DMS114 treated with DMSO at 0.1 percent for 48 hours (cell line): Measurements from ENCODE around the gene NCKAP1.
"Not testable (repeated sequence)": the region's sequence is repeated elsewhere in the genome, so short reads cannot be mapped to it uniquely, and the experiment has no call there.

Experiments
- DNase-seq: peaks from one replicate; lab custom pipeline; 2025; ENCODE audit not compliant: unreplicated experiment; lab: John Stamatoyannopoulos, UW

NCKAP1 gene

GRCh38 chr2:183001948-183002347 lies 36.3 kb downstream of the NCKAP1 start:
- no peak for DNase-seq

GRCh38 chr2:183000846-183001245 lies 37.4 kb downstream of the NCKAP1 start:
- no peak for DNase-seq

GRCh38 chr2:182999348-183000028 lies 38.8 kb downstream of the NCKAP1 start:
- no peak for DNase-seq

GRCh38 chr2:182994228-182994912 lies 43.9 kb downstream of the NCKAP1 start:
- DNase-seq = no peak

- DNase-seq = no peak
Observed at GRCh38 chr2:182982941-182983340, 55.3 kb downstream of the NCKAP1 start.

- not testable (repeated sequence) for DNase-seq
Observed at GRCh38 chr2:182981475-182981874, 56.8 kb downstream of the NCKAP1 start.

GRCh38 chr2:182980652-182981051 lies 57.6 kb downstream of the NCKAP1 start:
- DNase-seq = no peak

- DNase-seq = peak; percentile 63
Observed at GRCh38 chr2:182980115-182980514, 58.1 kb downstream of the NCKAP1 start.

GRCh38 chr2:182977463-182977862 lies 60.8 kb downstream of the NCKAP1 start:
- no peak for DNase-seq

GRCh38 chr2:182973441-182974352 lies 64.6 kb downstream of the NCKAP1 start:
- DNase-seq = no peak

GRCh38 chr2:182972548-182972942 lies 65.7 kb downstream of the NCKAP1 start:
- DNase-seq = no peak

- DNase-seq = no peak
Observed at GRCh38 chr2:182971820-182972547, 66.3 kb downstream of the NCKAP1 start.

GRCh38 chr2:182970486-182970885 lies 67.8 kb downstream of the NCKAP1 start:
- DNase-seq = no peak

- DNase-seq = no peak
Observed at GRCh38 chr2:182968493-182968892, 69.8 kb downstream of the NCKAP1 start.

- not testable (repeated sequence) for DNase-seq
Observed at GRCh38 chr2:182966356-182966755, 71.9 kb downstream of the NCKAP1 start.

- DNase-seq = no peak
Observed at GRCh38 chr2:182962641-182963040, 75.6 kb downstream of the NCKAP1 start.

GRCh38 chr2:182960869-182961268 lies 77.4 kb downstream of the NCKAP1 start:
- DNase-seq = not testable (repeated sequence)

- no peak for DNase-seq
Observed at GRCh38 chr2:182954789-182955188, 83.5 kb downstream of the NCKAP1 start.

GRCh38 chr2:182952741-182953450 lies 85.4 kb downstream of the NCKAP1 start:
- DNase-seq = no peak

- no peak for DNase-seq
Observed at GRCh38 chr2:182951948-182952663, 86.2 kb downstream of the NCKAP1 start.
